Stimulated activated CD4-positive, alpha-beta T cell treated with anti-CD3 and anti-CD28 coated beads, Interleukin-2, amount 100 ng/mL, for 48 hours (primary cell): ENCODE results near the gene SNRPE.
A peak's percentile ranks its signal among the peaks of the same experiment; 100 is the strongest.
"Not testable (repeated sequence)": the region's sequence is repeated elsewhere in the genome, so short reads cannot be mapped to it uniquely, and the experiment has no call there.

Source experiments
- DNase-seq, 2 donors: peaks; one replicate each; pipeline ENCODE4 v3.0.0-alpha.2; 2020

Gene SNRPE

GRCh38 chr1:203861379-203862184 lies at the start of gene SNRPE:
Gene SNRPE (plus strand): TSS chr1:203861599. CDS start chr1:203861660, 61 bp downstream.
- peak; percentile 93 to 94 for DNase-seq

GRCh38 chr1:203813581-203814341 lies 47.6 kb upstream of the SNRPE start:
- no peak for DNase-seq

- DNase-seq, result no peak
These were observed 43.0 kb upstream of the SNRPE start for GRCh38 chr1:203818399-203818798.

GRCh38 chr1:203823306-203823705 lies 38.1 kb upstream of the SNRPE start:
- DNase-seq, result no peak

GRCh38 chr1:203826175-203826574 lies 35.2 kb upstream of the SNRPE start:
- DNase-seq, result no peak

GRCh38 chr1:203828002-203828401 lies 33.4 kb upstream of the SNRPE start:
- DNase-seq, result no peak

- DNase-seq, result no peak
These were observed 32.9 kb upstream of the SNRPE start for GRCh38 chr1:203828503-203828902.

GRCh38 chr1:203829247-203829646 lies 32.2 kb upstream of the SNRPE start:
- DNase-seq, result not testable (repeated sequence)

GRCh38 chr1:203835476-203835875 lies 25.9 kb upstream of the SNRPE start:
- no peak for DNase-seq

GRCh38 chr1:203839081-203839480 lies 22.3 kb upstream of the SNRPE start:
- no peak for DNase-seq

- DNase-seq, result no peak
These were observed 21.1 kb upstream of the SNRPE start for GRCh38 chr1:203840208-203840808.

- no peak for DNase-seq
These were observed 18.9 kb upstream of the SNRPE start for GRCh38 chr1:203842559-203842876.

- DNase-seq, result no peak
These were observed 18.0 kb upstream of the SNRPE start for GRCh38 chr1:203843435-203843834.

GRCh38 chr1:203853112-203853511 lies 8.3 kb upstream of the SNRPE start:
- not testable (repeated sequence) for DNase-seq

GRCh38 chr1:203858055-203858454 lies 3.3 kb upstream of the SNRPE start:
- DNase-seq, result no peak

- no peak for DNase-seq
These were observed 2.4 kb upstream of the SNRPE start for GRCh38 chr1:203858975-203859374.

GRCh38 chr1:203860396-203861025 lies 888 bp upstream of the SNRPE start:
- no peak for DNase-seq

- DNase-seq, result no peak
These were observed 6.4 kb downstream of the SNRPE start for GRCh38 chr1:203867802-203868201.

GRCh38 chr1:203870245-203870644 lies 8.8 kb downstream of the SNRPE start:
- no peak for DNase-seq

GRCh38 chr1:203871114-203871880 lies 9.9 kb downstream of the SNRPE start:
- no peak for DNase-seq

GRCh38 chr1:203873094-203873493 lies 11.7 kb downstream of the SNRPE start:
- DNase-seq, result no peak

GRCh38 chr1:203878422-203878821 lies 17.0 kb downstream of the SNRPE start:
- DNase-seq, result no peak

- no peak for DNase-seq
These were observed 19.2 kb downstream of the SNRPE start for GRCh38 chr1:203880606-203881005.
